Measurements from ENCODE around the gene EIF4H. TPM values are rescaled to one million over a fixed set of nuclear protein-coding genes. Genes with fewer than 3 reads are reported as not detected.

EIF4H gene
- total RNA-seq, 1 experiment from 2014 or later: 459 TPM

GRCh38 chr7:74226633-74227032, 52.5 kb downstream of the EIF4H start:
- CTCF ChIA-PET: no interaction called here
- Histone ChIP-seq H3F3A (ENCODE audit: insufficient read depth, low read depth) (no peaks in the 10 kb centered on the region), H3K9me3 (ENCODE audit: insufficient read depth, low read depth) (no peaks in the 10 kb centered on the region), H2AFZ (no peak overlapping the region), H3K27me3 (ENCODE audit: insufficient read depth, low read depth) (no peaks in the 10 kb centered on the region), H3K4me3 (no peak overlapping the region), H4K20me1 (ENCODE audit: insufficient read depth) (no peaks in the 10 kb centered on the region), H3K4me1 (replicated peaks; ENCODE audit: insufficient read depth) (no peaks in the 10 kb centered on the region), H3K9me2 (ENCODE audit: insufficient read depth) (no peaks in the 10 kb centered on the region), H3K4me2 (no peak overlapping the region), H3K27ac (no peak overlapping the region), H3K79me2 (ENCODE audit: low read depth) (no peaks in the 10 kb centered on the region), H3K36me3 (ENCODE audit: low read depth) (no peaks in the 10 kb centered on the region)
- POLR2A ChIA-PET (ENCODE audit: unreplicated experiment): interaction anchor here (0.7 kb wide), 1 partner anchor 74 kb away, joined by 4 read pairs; no protein-coding TSS in a partner anchor
- no peak for TF ChIP-seq CTCF (conservative IDR thresholded peaks at IDR 0.05)
- TF ChIP-seq EZH2 (IDR thresholded peaks at IDR 0.05; ENCODE audit: low read depth): no peak
- DNase-seq: no peak
- intact Hi-C loops (cut with micrococcal nuclease; ENCODE audit: unreplicated experiment): no loop called here
- BruUV-seq (replicated peaks): no TSS peak

GRCh38 chr7:74228951-74229900, 55.1 kb downstream of the EIF4H start:
- no peaks in the 10 kb centered on the region for H3F3A ChIP-seq (ENCODE audit: insufficient read depth, low read depth)
- H3K27ac ChIP-seq: no peak overlapping the region
- H3K36me3 ChIP-seq (ENCODE audit: low read depth): no peaks in the 10 kb centered on the region
- intact Hi-C loops (cut with micrococcal nuclease; ENCODE audit: unreplicated experiment): no loop called here
- H3K79me2 ChIP-seq (ENCODE audit: low read depth): no peaks in the 10 kb centered on the region
- H4K20me1 ChIP-seq (ENCODE audit: insufficient read depth): no peaks in the 10 kb centered on the region
- DNase-seq: no peak
- TF ChIP-seq CTCF (conservative IDR thresholded peaks at IDR 0.05) (no peak), EZH2 (IDR thresholded peaks at IDR 0.05; ENCODE audit: low read depth) (no peak)
- no peaks in the 10 kb centered on the region for H3K9me2 ChIP-seq (ENCODE audit: insufficient read depth)
- H3K4me2 ChIP-seq: no peak overlapping the region
- H3K4me1 ChIP-seq (replicated peaks; ENCODE audit: insufficient read depth): no peaks in the 10 kb centered on the region
- ChIA-PET POLR2A (ENCODE audit: unreplicated experiment) (no interaction called here), CTCF (no interaction called here)
- no peaks in the 10 kb centered on the region for H3K9me3 ChIP-seq (ENCODE audit: insufficient read depth, low read depth)
- no peak overlapping the region for H2AFZ ChIP-seq
- H3K4me3 ChIP-seq: no peak overlapping the region
- no TSS peak for BruUV-seq (replicated peaks)
- no peaks in the 10 kb centered on the region for H3K27me3 ChIP-seq (ENCODE audit: insufficient read depth, low read depth)

- intact Hi-C loops (cut with micrococcal nuclease; ENCODE audit: unreplicated experiment): no loop called here
- POLR2A ChIA-PET (ENCODE audit: unreplicated experiment): no interaction called here
Observed at GRCh38 chr7:74230446-74231231, 56.5 kb downstream of the EIF4H start.

More at GRCh38 chr7:74230446-74231231, 56.5 kb downstream of the EIF4H start:
- CTCF ChIA-PET: no interaction called here
- Histone ChIP-seq H3K27ac (no peak overlapping the region), H3K4me2 (no peak overlapping the region), H3K79me2 (ENCODE audit: low read depth) (no peaks in the 10 kb centered on the region), H4K20me1 (ENCODE audit: insufficient read depth) (no peaks in the 10 kb centered on the region), H3K27me3 (ENCODE audit: insufficient read depth, low read depth) (no peaks in the 10 kb centered on the region), H3F3A (ENCODE audit: insufficient read depth, low read depth) (no peaks in the 10 kb centered on the region), H2AFZ (no peak overlapping the region), H3K36me3 (ENCODE audit: low read depth) (no peaks in the 10 kb centered on the region), H3K9me3 (ENCODE audit: insufficient read depth, low read depth) (no peaks in the 10 kb centered on the region), H3K9me2 (ENCODE audit: insufficient read depth) (no peaks in the 10 kb centered on the region), H3K4me1 (replicated peaks; ENCODE audit: insufficient read depth) (no peaks in the 10 kb centered on the region), H3K4me3 (no peak overlapping the region)
- no TSS peak for BruUV-seq (replicated peaks)
- no peak for DNase-seq
- TF ChIP-seq CTCF (conservative IDR thresholded peaks at IDR 0.05) (no peak), EZH2 (IDR thresholded peaks at IDR 0.05; ENCODE audit: low read depth) (no peak)

All from PC-9 (cell line).